ENCODE results near the gene PRICKLE2.

Gene PRICKLE2, protein sequence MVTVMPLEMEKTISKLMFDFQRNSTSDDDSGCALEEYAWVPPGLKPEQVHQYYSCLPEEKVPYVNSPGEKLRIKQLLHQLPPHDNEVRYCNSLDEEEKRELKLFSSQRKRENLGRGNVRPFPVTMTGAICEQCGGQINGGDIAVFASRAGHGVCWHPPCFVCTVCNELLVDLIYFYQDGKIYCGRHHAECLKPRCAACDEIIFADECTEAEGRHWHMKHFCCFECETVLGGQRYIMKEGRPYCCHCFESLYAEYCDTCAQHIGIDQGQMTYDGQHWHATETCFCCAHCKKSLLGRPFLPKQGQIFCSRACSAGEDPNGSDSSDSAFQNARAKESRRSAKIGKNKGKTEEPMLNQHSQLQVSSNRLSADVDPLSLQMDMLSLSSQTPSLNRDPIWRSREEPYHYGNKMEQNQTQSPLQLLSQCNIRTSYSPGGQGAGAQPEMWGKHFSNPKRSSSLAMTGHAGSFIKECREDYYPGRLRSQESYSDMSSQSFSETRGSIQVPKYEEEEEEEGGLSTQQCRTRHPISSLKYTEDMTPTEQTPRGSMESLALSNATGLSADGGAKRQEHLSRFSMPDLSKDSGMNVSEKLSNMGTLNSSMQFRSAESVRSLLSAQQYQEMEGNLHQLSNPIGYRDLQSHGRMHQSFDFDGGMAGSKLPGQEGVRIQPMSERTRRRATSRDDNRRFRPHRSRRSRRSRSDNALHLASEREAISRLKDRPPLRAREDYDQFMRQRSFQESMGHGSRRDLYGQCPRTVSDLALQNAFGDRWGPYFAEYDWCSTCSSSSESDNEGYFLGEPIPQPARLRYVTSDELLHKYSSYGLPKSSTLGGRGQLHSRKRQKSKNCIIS

DNA sequence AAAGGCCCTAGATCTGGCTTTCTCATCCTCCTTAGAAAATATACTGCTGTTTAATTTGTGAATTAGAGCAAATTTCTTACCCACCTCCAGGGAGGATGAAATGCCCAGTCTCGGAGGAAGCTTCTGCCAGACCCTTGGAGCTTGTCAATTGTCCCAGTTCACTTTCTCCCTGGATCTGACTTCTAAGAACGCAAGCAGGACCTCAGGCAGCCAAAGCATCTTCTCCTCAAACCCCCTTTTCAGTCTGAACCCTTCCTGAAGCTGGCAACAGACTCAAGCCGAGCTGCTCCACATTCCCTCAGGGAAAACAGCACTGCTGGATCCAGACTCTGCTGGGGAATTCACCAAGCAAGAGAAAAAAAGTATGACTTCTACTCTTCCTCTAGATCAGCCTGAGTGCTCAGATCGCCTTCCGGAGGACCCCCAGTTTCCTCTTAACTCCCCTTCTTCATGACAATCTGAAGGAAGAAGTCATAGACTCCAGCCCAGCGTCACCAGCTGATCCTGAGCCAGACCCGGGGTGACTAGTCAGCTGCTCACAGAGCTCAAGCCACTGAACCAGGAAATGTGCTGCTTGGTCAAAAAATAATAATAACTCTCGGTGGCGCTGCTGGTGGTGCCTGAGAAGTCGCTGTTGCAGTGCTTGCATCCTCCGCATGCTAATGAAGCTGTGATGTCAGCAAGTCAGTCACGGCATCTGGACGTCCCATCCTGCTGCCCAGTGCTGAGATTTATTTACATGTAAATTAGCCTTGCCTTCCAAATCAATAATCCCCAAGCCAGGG lies at the start of gene PRICKLE2:
Gene PRICKLE2, minus strand, starts transcription at position 641 of the 785 bp plus-strand sequence. CDS start 26,539 bp downstream, outside the sequence.
- no peak for DNase-seq

DNA sequence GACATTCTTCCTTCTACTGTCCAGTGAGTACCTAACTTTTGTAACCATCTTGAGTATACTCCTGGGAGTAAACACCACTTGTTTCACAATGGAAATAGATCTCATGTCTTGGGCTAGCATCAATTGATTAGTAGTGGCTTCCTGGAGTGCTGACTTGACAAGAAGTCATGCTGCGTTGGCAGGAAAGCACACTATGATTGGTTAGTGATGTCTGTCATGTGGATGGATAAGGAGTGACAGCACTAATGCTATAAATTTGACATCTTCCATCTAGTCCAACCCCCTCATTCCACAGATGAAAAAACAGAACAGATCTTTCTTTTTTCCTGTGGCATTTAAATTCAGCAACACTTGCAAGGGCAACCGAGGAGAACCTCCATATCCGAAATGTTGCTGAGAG lies 47.6 kb upstream of the PRICKLE2 start:
- DNase-seq, result no peak

DNA sequence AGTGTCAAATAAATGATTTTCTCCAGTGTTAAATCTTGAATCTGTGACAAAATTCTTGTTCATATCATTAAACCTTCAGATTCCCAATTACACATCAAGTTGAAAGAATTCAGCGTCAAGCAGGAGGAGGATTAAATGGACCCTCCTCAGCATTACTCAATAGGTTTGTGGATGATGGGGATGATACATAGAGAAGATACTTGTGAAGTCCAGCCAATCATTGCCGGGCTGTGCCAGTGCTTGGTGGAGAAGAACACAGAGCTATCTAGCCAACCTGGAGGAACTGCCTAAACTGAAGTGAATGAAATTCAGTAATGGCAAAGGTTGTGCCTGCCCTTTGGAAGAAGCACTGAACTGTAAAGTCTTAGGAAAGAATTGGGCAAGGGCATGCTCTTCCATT lies 47.0 kb upstream of the PRICKLE2 start:
- DNase-seq, result no peak

DNA sequence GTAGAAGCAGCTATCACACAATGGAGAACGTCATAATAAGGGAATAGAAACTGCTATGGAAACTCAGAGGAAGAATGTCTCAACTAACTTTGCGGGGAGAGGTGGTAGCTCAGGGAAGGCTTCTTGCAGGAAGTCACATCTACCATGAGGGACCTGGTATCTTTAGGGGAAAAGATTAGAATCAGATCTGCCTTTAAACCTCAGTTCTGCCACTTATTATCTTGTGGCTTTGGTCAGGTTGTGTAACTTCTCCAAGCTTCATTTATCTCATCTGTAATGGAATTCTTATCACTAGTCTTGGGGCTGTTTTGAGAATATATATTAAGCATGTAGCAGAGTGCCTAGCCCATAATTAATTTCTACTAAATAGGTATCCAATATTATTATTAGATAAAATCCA lies 46.4 kb upstream of the PRICKLE2 start:
- DNase-seq, result no peak

DNA sequence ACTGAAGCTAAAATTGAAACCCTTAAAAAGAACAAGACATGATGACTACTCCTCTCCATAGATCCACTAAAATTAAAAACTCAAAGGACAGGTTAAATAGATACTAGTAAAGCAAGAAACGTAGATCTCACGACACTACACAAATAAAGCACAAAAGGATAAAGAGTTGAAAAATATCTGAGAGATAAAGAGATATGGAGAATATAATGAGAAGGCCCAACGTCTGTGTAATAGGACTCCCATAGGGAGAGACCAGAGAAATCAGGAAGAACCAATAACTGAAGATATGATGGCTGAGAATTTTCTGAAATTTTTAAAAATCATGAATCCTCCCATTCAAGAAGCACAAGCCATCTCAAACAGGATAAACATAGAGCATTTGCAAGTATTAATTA lies 45.6 kb upstream of the PRICKLE2 start:
- no peak for DNase-seq

DNA sequence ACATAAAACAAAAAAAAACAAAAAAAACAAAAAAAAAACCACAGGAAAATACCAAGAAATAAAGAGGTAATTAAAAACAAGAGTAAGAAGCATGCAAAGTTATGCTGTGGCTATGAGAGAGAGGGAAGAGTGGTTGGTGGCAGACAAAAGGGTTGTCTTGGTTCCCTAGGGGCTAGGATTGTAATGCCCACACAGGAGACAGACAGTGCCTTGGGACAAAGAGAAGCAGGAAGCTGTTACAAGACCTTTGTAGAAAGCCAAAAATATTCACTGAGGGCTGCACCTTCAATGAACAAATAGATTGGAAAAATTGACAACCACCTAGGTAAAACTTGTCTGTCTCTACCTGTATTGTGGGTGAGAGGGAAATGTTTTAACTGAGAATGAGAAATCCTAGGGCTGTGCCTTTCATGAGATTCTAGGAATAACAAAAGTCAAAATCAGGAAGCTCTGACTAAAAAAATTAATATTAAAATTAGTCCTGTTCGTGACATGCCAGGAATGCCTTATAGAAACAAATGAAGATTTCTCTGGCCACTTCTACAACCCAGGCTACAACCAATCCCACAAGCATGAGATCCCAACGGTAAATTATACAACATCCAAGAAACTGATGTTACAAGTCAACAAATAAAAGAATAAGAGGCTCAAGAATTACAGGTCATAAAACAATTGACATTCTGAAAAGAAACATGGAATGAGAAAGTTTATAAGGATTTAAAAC lies 45.0 kb upstream of the PRICKLE2 start:
- DNase-seq, result no peak

DNA sequence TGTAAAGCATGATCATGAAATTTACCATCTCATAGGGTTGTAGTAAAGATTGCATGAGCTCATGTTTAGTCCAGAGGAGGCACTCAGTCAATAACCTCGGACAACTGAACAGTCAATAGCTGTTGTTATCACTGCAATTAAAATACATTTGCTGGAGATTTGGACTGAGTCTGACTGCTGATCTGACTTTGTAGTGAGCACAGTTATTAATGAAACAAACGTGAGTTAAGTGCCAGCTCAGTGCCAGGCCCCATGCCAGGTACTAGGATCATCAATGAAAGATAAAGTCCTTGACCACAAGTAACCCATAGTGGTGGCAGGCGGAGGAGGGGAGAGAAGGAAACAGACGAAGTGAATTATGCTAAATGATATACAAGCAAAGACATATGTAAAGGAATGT lies 43.7 kb upstream of the PRICKLE2 start:
- no peak for DNase-seq

DNA sequence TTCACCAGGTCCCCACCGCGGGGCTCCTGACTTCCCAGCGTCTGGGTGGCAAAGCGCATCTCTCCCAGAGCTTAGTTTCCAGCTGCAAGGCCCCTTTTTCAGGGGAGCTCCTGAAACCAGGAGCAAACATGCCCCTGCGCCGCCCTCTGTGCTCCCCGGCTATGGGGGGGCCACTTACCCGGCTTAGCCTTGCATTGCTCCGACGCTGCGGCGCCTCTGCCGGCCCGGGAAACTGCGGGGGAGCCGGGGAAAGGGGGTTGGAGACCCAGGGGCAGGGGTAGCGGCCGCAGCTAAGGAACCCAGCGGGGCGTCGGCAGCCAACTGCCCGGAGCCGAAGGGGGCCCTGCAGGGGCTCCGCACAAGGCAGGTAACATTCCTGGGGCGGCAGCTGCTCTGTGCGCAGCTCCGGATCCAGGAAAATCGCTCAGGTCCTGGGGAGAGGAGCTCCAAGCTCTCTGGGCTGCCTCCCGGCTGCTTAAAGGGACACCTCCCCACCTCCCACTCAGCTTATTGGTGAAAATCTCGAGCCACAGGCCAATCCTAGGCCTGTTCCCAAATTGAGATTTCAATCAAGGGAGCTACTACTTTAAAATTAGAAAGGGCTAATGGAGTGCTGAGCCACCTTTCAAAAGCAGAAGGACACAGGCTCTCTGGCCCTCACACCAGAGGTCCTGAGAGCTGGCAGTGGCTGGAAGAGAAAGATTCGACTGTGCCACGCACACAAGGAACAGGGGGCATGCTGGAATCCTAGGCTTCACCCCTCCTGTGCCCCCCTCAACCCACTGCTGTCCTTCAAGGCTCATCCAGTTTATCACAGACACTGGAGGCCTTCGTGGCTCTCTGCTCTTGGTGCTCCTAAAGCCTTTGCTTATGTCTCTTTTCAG lies 42.7 kb upstream of the PRICKLE2 start:
- no peak for DNase-seq

DNA sequence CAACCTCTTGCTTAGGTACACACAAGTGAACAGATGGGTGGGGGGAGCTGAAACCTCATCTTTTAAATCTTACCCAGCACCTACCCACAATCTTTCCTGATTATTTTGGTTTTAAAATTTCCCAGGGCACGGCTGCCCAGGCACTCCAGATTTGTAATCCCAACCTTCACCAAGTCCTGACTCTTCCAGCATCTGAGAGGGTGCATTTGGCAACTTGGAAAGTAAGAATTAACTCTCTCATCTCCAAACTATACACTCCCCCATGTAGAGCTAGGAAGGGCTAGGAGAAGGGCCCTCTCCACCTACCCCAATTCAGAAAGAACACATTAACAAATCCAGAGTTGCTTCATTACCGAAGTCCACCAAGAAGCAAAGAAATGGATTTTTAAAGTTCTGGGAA lies 41.7 kb upstream of the PRICKLE2 start:
- no peak for DNase-seq

DNA sequence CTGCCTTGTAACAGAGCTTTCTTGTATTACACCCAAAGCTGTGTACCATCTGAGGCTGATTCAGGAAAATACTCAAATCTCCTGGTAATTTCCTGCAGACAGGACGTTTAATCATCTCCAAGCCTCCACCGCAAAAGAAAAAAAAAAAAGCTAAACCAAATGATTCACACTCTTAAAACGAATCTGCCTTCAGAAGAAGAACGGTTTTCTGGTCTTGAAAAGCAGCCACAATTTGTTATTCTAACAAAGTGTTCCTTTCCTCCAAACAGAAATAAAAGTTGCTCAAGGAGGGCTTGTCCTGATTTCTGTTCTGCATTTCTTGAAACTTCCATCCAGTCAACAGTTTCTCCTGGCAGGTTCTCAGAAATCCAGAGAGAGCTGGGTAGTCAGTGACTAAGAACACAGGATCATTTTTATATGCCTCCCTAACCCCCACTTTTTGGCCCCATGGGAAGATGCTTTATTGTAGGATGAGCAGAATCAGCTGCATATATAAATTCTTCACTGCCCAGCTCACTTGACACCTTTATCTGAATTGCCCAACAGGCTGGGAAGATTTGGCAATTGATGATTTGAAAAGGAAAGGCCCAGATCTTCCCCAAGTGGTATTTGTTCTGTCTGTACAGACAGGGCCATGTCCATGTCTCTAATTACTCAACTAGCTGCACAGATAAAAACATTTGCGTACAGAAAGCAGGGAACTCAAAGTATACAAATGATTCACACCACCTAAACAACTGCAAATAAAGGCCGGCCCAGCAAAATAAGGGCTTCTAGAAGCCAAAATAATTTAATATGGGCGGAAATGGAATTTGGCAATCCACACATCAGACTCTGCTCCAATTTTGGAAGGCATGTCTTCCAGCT lies 41.0 kb upstream of the PRICKLE2 start:
- DNase-seq, result no peak

DNA sequence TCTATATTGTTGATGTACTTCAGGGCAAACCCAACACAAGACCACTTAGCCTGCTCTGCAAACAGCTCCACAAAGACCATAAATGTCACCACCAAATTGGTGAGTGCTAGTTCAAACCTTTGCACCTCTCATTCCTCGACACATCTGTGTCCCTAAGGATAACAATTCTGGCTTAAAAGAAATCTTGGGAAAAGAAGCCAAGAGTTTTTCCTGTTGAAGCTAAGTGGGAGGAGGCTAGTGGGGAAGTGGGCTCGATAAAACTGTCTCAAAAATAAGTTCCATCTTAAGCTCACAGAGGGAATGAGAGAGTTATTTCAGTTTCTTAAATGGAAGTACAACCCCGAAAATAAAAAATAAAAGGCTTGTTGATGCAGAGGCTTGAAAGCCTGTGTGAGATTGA lies 40.4 kb upstream of the PRICKLE2 start:
- DNase-seq, result no peak

DNA sequence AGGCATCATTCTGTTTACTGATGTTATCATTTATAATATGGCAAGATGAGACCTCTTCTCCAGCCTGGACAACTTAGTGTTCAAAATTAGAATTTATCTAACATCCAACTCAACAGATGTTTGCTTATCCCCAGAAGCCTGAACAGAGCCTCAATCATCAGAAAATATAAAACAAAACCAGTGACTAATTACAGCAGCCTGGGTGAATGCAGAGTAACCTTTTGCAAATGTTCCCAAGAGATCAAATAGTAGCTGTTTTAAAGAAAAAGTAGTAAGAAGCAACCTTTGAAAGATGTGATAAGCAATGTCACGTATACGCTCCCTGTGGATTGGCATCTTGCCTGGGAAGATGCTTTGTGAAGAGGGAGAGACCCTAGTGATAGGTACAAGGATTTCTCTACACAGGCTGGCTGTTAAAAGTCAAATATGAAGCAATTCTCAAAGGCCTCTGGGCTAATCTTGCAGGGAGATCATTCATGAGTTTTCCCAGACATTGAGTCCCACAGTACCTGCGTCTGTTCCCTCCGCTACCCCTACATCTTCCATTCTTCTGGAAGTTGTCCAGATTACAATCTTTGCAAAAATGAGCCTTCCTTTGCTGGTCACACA lies 39.3 kb upstream of the PRICKLE2 start:
- no peak for DNase-seq

DNA sequence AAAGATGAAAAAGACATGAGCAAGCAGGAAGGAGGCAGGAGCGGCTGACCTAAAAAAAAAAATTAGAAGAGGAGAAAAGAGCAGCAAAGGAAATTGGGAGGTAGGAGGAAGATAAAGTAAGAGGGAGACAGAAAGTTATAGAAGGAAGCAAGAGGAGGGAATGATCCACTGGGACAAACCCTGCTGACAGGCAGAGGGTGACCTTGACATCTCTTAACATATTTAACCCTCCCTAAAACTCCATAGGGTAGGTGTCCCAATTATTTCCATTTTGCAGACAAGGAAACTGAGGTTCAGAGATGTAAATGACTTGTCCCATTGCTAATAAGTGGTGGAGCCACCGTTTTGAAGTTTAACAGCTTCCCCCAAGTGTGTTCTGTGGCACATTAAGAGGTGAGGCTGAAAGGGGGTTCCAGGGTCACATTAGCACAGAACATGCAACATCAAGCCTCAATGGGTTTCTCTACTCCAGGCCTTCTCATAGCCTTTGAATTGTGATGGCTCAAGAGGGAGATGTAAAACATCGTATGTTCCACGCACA lies 37.4 kb upstream of the PRICKLE2 start:
- no peak for DNase-seq

DNA sequence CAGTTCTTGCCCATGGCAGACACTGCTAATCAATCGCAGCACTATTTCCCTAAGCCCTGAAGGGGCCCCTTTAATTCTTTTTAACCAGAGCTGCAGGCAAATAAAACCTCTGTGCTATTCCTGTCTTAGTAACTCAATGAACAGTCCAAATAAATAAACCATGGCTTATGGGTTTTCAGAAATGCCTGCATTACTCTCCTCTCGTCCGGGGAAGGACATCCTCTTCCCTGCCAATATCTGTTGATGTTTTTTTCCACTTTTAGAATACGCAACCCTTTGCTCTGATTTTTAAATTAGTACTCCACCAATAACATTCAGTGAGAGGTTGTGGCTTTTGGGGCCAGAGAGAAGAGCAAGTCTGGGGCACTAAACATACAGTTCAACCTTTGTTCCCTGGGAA lies 35.2 kb upstream of the PRICKLE2 start:
- no peak for DNase-seq

DNA sequence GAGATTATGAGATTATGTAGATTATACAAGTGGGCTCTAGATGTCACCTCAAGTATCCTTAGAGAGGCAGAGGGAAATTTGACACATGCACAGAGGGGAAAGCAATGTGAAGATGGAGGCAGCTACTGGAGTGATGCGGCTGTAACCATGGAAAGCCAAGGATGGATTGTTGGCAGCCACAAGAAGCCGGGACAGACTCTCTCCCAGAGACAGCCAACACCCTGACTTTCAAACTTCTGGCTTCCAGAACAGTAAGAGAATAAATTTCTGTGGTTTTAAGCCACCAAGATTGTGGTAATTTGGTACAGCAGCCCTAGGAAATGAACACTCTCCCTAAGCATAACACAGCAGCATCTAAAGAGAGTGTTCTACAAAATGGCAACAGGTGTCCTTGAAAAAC lies 34.4 kb upstream of the PRICKLE2 start:
- no peak for DNase-seq

DNA sequence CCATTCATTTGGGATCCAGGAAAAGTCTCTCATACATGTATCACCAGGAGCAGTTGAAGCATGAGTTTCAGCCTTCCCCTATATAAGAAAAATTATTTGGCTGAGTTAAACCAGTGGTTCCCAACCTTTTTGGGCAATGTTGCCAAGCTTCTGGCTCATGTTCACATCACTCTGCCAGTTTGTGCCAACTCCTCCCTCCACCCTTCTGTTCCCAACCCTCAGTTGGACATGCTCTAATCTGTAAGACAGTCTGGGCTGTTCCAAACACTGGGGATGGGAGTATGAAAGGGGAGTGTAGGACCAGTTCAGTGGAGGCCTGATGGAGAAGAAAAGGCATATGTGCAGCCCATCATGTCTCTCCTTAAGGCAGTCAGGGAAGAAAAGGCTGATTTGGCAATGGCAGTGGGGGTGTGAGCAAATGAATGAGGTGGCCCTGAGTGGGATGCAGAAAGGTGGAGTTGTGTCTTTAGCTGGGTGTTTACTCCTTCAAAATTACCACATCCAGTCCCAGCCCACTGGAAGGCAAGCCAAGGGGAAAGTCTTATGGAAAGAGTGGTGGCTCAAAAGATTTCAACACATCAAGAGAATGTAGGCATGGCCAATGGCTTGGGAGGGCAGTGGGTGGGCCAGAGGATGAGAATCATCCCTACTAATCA lies 32.0 kb upstream of the PRICKLE2 start:
- no peak for DNase-seq

DNA sequence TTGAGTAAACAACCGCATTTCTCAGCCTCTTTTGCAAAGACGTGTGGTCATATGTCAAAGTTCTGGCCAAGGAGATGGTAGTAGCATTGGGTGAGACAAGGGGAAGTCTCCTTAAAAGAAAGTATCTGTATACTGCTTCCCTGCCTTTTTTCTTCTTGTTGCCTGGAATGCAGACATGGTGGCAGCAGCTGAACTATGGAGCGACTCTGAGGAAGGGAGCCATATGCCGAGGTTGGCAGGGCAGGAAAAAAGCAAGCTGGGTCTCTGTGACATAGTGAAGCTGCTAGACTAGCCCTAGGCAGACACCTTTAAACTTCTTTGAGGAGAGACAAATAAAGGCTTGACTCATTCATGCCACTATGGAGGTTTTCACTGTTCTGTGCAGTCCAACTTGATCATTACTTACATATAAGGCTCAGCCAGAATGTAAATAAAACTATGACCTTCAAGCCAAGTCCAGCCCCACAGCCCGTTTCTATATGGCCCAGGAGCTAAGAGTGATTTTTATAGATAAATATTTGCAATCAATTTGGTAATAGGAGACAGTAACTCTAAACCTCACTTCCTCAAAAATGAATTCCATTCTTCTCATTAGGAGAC lies 30.6 kb upstream of the PRICKLE2 start:
- no peak for DNase-seq

DNA sequence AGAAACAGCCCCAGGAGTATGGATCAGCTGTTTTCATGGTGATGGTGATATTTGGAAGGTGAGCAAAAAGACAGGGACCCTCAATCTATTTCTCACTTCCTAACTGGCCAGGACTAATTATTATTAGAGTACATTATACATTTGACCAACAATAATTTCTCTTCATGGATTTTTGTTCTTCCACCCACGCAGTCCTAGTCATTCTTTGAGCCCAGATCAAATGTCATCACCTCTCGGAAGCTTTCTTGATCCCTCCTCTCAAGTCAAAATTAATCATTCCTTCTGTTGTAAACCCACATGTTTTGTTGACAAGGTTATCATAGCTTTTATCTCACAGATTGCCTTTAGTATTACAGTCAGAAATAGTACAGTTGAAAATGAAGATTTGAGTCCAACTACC lies 29.2 kb upstream of the PRICKLE2 start:
- DNase-seq, result no peak

DNA sequence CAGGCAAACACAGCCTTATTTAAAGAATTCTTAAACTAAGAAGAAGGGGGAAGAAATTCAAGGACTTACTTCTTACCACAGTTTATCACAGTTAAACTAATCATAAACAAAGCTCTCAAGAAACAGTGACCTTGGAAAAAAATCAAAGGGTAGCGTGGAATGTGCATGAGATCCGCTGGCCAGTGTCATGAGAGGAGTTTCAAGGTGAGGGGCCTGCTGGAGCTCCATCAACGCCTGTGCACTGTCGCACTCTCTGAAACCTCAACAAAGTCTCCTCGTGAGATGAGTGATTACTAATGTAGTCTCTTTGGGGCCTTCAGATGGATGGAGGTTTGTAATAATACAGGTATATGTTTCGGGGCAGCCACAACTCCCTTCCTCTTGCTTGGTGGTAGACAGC lies 28.4 kb upstream of the PRICKLE2 start:
- no peak for DNase-seq
